HUDEP-2 (cell line): ENCODE measurements around the gene RIPK3.

ENCODE experiments used
- DNase-seq, 76 experiments: peaks; one replicate each; lab custom pipeline; 2025; ENCODE audit not compliant: unreplicated experiment in 76 of 76; lab: John Stamatoyannopoulos, UW

Gene RIPK3

DNA sequence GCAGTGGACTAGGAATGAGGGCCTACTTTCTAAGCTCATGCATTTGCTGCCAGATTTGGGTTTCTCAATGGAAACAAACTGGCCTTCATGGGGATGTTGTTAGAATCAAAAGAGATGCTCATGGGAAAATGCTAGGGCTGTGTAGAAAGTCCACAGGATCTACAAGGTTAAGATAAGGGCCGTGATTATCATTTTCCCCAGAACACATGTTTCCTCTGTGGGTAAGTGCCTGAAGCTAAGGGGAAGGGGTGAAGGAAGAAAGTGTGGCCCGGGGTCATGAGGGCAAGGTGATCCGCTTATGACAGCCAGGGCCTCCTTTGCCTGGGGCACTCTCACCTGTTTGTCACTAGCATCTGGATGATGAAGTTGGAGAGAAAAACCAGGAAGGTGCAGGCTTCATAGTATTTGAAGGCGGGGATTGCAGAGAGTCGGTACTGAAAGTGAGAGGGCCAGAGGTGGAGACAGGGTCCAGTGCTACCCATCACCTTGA, 14.7 kb downstream of the RIPK3 start:
- DNase-seq: no peak

DNA sequence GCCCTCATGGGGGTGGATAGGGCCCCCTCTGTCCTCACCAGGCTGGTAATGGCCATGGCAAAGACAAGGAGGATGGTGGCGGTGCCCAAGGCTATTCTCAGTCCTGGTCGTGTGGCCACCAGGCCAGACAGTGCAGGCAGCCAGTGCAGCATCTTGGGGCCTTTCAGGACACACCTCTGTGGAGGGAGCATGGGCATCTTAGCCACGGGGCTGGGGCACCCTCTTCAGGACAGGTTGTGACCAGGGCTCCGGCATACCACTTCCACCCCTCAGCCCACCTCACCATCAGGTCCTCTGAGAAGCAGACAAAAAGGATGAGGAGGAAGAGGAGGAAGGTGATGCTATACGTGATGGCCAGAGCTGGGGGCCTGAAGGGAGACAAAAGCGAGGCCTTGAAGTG, 15.8 kb downstream of the RIPK3 start:
- no peak for DNase-seq

DNA sequence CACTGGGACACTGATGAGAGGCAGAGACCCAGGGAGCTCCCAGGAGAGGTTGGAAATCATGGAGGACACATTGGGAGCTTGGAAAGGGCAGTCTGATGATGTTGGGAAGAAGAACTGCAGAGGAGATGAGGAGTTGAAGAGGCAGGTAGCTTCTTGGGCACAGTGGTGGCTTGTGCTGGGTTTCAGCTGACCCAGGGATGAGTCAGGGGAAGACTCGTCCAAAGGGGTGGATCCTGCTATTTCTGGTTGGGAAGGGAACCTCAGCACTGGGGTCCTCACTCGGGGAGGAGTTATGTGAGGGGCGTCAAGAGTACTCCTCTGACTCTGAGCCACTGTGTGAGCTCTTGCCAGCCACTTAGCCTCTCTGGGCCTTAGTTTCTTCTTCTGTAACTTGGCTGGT, 16.4 kb downstream of the RIPK3 start:
- no peak for DNase-seq

DNA sequence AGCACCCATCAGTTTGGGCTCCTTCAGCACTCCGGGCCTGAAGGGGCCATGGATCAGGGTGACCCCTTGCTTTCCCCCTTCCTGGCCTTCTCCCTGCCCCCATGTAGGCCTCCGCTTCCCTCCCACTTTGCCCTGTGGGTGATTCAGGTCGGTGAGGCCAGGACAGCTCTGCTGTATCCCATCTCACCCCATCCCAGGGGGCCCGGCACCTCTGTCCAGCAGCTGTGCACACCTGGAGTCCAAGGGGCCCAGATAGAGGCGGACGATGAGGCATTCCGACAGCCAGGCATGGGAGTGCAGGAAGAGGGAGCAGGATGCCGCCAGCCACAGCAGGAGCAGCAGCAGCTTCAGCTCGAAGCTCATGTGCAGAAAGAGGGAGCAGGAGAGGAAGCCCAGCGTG, 17.1 kb downstream of the RIPK3 start:
- no peak for DNase-seq

DNA sequence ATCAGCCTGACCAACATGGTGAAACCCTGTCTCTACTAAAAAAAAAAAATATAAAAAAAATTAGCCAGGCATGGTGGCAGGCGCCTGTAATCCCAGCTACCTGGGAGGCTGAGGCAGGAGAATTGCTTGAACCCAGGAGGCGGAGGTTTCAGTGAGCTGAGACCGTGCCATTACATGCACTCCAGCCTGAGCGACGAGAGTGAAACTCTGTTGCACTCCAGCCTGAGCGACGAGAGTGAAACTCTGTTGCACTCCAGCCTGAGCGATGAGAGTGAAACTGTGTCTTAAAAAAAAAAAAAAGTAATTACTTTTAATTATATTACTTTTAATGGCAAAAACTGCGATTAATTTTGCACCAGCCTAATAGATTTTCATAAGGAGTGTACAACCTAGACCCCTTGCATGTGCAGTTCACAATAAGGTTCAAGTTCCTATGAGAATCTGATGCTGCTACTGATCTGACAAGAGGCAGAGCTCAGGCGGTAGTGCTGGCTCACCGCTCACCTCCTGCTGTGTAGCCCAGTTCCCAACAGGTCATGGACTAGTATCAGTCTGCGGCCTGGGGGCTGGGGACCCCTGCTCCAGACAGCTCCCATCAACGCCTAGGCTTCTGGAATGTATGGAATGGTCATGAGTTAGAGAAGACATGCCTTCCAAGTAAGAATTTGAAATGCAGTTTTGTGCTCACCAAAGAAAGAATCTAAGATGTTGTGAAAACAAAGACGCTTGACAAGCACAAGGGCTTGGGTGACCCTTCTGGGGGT, 18.4 kb downstream of the RIPK3 start:
- no peak for DNase-seq

DNA sequence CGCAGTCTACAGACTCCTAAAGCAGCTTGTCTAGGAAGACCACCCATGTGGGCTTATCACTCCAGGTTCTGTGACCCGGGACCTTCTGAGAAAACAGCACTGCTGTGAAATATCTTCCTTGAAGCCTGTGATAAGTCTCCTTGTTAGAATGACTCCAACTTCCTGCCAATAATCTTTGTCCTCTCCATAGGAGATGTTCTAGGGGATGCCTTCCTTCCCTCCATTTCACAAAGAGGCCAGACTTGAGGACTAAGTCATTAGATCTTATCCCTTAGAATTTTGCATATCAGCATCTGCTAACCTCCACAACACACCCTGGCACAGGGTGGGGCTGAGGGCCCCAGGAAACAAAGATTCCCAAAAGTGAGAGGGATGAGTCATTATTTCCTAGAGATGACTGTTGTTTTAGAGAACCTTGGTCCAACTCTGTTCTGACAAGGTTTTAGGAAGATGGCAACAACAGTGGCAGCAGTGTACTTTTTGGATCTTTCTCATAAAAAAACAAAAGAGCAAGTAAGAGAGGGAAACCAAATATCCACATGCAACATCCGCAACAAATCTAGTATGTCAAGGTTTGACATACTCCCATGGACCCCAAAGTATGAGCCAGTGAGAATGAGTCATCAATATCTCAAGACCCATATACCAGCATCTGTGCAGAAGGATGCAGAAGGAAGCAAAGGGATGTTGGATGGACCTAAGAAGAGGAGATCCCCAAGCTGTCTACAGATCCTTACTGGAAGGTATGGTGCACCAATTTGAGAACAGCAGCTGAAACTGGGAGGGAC, 22.5 kb downstream of the RIPK3 start:
- DNase-seq: peak in 1 of 76 experiments; percentile 2

DNA sequence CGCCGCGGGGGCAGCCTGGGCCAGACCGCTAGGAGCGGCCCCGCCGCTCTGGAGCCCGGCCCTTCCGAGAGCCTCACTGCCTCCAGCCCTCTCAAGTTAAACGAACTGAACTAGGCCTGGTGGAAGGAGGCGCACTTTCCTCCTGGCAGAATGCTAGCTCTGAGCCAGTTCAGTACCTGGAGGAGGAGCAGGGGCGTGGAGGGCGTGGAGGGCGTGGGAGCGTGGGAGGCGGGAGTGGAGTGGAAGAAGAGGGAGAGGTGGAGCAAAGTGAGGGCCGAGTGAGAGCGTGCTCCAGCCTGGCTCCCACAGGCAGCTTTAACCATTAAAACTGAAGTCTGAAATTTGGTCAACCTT, 23.2 kb downstream of the RIPK3 start:
- peak in 1 of 76 experiments; percentile 10 for DNase-seq

DNA sequence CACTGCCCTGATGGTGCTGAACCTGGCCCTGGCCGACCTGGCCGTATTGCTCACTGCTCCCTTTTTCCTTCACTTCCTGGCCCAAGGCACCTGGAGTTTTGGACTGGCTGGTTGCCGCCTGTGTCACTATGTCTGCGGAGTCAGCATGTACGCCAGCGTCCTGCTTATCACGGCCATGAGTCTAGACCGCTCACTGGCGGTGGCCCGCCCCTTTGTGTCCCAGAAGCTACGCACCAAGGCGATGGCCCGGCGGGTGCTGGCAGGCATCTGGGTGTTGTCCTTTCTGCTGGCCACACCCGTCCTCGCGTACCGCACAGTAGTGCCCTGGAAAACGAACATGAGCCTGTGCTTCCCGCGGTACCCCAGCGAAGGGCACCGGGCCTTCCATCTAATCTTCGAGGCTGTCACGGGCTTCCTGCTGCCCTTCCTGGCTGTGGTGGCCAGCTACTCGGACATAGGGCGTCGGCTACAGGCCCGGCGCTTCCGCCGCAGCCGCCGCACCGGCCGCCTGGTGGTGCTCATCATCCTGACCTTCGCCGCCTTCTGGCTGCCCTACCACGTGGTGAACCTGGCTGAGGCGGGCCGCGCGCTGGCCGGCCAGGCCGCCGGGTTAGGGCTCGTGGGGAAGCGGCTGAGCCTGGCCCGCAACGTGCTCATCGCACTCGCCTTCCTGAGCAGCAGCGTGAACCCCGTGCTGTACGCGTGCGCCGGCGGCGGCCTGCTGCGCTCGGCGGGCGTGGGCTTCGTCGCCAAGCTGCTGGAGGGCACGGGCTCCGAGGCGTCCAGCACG, 23.8 kb downstream of the RIPK3 start:
- DNase-seq: peak in 10 of 76 experiments; percentile 4 to 65 (median 36)

DNA sequence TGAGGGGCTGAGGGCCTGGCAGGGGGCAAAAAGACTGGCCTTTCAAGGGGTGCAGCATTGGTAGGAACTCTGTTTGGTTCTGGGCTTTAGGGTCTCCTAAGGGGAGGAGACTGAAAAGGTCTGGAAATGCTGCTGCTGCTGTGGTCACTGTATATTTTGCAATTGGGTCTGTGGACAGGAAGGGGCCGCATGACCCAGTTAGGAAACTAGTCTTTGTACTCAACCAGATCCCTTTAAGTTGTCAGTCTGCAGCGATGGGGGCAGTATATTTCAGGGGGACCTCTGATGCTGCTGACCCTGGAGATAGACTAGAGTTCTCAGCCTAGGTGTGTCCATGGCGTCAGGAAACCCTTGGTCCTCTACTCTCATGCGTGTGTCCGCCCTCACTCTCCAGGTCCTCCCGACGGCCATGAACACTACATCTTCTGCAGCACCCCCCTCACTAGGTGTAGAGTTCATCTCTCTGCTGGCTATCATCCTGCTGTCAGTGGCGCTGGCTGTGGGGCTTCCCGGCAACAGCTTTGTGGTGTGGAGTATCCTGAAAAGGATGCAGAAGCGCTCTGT, 24.5 kb downstream of the RIPK3 start:
- no peak for DNase-seq

DNA sequence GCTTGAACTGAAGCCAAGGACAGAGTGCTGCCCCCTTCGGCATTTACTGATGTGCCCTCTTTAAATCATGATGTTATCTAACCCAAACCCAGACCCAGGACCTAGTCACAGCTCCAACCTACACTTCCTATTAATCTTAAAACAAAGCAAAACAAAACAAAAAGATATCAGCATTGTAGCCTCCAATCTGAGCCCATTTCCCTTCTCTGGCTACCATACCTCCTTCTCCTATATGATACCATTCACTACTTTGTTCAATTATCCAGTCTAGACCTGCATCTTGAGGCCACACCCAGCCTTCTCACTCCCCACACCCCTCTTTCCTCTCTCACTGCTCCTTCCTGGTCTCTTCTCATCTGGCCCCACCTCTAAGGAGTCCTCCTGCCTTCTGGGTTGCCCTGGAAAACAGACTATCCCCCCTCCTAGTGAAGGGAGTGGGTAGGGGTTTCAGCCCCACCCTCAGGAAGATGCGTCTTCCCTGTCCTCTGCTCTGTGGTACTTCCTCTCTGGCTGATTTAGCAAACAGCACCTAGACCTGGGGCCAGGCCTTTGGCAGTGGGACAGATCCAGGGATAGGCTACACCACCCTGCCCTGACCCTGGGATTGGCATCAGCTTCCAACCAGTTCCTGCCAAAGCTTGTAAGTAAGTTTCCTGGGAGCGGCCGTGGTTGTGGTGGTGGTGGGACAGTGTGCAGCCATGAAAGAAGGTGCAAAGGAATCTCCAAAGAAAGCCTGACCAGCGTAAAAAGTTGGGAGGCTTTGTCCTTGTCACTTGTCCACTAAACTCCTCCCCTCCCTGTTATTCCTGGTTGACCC, 25.2 kb downstream of the RIPK3 start:
- no peak for DNase-seq

DNA sequence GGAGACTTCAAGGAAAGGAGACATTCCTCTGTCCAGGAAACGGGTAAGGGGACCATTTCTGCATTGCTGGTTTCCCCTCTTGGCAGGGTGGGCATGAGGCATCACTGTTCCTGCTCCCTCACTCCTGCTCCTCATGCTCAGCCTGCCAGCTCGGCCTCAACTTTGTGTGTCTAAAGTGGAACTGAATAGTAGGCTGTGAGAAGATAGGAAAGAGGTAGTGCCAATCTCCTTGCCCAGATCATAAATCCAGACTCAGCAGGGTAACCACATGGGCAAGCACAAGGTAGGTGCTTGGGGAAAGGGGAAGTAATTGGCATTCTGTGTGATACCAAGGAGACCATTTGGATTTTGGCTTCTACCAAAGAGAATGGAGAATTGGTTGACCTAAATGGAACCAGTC, 25.9 kb downstream of the RIPK3 start:
- DNase-seq: no peak

DNA sequence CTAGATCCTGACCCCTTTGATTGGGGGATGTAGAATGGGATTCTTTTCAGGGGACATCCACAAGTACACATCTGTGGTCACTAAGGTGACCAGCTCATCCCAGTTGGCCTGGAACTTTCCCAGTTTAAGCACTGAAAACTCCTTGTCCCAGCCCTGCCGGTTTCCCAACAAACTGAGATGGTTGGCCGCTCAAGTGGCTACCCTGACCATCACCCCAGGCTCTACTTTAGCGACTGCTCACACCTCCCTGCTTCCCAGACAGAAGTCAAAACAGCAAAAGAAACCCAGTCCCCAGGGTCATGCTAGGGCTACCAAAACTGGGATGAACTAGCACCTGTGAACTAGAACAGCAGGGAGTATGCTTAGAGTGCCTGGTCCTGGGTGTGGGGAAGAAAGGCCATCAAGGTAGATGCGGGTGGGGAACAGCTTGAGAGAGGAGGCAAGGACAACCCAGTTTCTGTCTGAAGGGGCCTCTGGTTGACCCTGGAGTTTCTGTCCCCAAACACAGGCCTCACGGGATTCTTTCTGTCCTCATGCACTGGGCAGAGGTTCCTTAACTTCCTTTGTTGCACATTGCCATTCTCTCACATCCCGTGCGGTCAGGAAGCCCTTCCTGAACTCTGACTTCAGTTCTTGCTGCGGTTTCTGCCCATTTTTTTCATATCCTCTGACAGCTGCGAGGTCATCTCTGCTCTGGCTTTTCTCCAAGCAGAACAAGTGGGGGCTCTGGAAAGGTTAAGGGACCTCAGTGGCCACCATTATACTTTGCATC, 26.9 kb downstream of the RIPK3 start:
- DNase-seq: no peak

DNA sequence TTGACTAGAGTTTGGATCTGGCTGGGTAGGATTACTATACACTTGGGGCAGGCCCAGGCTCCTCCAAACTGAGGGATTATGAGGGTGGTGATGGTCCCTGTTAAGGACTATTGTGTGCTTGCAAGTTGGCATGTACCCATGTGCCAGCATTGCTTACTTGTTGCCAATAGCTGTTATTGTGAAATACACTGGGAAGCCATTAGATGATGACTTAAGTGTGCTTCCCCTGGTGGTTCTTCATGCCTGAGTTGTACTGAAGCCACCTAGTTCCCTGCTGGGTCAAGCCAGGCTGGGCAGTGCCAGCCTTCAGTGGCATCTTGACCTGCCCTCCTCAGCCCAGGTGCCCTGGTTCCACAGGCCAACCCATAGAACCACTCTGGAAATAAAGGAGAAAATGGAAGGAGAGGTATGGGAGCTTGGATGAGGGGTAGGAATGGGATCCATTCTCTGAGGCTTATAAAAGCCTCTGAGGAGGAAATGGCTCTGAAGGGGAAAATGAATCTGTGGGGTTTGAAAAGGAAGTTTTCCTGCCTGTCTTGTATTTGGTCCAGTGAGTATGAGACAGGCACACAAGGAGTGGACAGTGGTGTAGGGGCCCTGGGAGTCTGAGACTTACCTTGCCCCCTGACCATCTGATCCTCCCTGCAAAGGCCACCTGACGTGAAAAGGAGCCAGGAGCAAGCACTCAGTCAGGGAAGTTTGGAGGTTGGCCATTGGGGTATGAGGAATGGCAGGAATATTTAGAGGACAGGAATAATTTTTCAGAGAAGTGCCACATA, 27.8 kb downstream of the RIPK3 start:
- no peak for DNase-seq

DNA sequence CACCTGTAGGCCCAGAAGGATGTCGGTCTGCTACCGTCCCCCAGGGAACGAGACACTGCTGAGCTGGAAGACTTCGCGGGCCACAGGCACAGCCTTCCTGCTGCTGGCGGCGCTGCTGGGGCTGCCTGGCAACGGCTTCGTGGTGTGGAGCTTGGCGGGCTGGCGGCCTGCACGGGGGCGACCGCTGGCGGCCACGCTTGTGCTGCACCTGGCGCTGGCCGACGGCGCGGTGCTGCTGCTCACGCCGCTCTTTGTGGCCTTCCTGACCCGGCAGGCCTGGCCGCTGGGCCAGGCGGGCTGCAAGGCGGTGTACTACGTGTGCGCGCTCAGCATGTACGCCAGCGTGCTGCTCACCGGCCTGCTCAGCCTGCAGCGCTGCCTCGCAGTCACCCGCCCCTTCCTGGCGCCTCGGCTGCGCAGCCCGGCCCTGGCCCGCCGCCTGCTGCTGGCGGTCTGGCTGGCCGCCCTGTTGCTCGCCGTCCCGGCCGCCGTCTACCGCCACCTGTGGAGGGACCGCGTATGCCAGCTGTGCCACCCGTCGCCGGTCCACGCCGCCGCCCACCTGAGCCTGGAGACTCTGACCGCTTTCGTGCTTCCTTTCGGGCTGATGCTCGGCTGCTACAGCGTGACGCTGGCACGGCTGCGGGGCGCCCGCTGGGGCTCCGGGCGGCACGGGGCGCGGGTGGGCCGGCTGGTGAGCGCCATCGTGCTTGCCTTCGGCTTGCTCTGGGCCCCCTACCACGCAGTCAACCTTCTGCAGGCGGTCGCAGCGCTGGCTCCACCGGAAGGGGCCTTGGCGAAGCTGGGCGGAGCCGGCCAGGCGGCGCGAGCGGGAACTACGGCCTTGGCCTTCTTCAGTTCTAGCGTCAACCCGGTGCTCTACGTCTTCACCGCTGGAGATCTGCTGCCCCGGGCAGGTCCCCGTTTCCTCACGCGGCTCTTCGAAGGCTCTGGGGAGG, 28.9 kb downstream of the RIPK3 start, which contains the start of gene LTB4R:
Gene LTB4R (plus strand): TSS at position 857 of the 959 bp plus-strand sequence. CDS start 4,150 bp downstream, outside the sequence.
- DNase-seq: peak in 69 of 76 experiments; percentile 27 to 85 (median 70)

DNA sequence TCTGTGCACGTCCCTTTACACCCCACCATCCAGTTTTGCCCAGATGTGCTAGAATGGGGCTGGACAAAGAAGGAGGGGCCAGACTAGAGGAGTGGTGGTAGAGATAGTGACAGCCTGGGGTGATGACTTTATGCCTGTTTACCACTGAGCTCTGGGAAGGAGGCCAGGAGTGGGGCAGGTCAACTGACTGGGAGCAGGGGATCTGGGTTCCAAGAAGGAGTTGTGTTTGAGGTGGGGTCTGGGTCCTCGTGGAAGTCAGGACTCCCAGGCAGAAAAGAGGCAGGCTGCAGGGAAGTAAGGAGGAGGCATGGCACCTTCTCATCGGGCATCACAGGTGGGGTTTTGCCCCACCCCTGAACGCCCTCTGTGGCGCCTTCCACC, 29.5 kb downstream of the RIPK3 start:
- peak in 65 of 76 experiments; percentile 13 to 82 (median 63) for DNase-seq

DNA sequence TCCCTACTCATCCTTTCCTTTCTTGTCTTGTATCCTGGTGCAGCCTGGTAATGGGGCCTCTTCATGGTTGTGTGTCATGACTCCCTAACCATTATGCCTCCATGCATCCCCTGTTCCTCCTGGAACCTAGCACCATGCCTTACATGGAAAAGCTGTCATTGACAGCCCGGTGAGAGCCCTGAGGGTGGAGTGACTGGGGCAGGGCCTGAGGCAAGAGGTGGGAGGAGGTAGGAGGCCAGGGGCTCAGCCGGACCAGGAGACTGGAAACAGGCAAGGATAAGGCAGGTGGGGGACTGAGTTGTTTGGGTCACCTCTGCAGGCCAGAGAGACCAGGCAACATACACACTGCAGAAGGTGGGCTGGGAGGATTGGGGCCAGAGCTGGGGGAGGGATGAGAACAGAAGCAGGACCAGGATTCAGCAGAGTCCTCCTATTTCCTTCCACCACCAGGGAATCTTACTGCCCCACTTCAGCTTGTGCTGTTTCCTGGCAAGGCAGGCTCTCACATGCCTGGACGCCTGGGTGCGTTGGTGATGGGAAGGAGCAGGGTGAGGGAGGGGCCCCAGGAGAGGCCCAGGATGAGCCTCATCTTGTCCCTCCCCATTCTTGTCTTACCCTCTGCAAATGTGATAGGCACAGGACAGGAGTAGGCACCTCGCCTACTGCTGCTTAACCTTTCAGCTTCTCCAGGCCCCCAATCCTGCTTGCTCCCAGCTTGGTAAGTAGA, 30.1 kb downstream of the RIPK3 start, which contains the start of gene LTB4R2:
Gene LTB4R2 (plus strand): TSS at position 603 of the 727 bp plus-strand sequence. CDS start 525 bp downstream, outside the sequence.
- no peak for DNase-seq
